ENCODE data around the gene CELA3B. TPM values are rescaled to one million over a fixed set of nuclear protein-coding genes. Genes with fewer than 3 reads are reported as not detected.

CELA3B gene
- polyA plus RNA-seq, 1 donor (not counting 4 experiments of a cell fraction or from before 2014, with no cell fraction given): not detected

GRCh38 chr1:21933397-21934248 lies 43.2 kb upstream of the CELA3B start:
- H3K79me2 ChIP-seq (ENCODE audit: control insufficient read depth, insufficient read depth, low read length): peaks cover 63% of the 10 kb centered on the region
- dilution Hi-C loops (cut with MboI; ENCODE audit: extremely low pct_ligation_motif_present, low sequenced_read_pairs): no loop called here
- peak; percentile 93 for FAIRE-seq
- no peaks in the 10 kb centered on the region for H3K27me3 ChIP-seq (ENCODE audit: control insufficient read depth, extremely low read depth, insufficient read depth, low read length)
- peaks cover 2 to 9% of the 10 kb centered on the region in 2 experiments for H3K36me3 ChIP-seq (ENCODE audit: control insufficient read depth in 2 of 2, extremely low read depth in 1 of 2, insufficient read depth in 2 of 2, low read length in 2 of 2)
- peak overlapping the region; percentile 68 for H3K9ac ChIP-seq (ENCODE audit: control insufficient read depth, extremely low read depth, insufficient read depth, low read length)
- no peak for DNase-seq (ENCODE audit: low read depth, low spot score)
- peak overlapping the region; percentile 47 for H2AFZ ChIP-seq (ENCODE audit: control insufficient read depth, low read length)
- H4K20me1 ChIP-seq (ENCODE audit: control insufficient read depth, extremely low read depth, insufficient read depth, low read length): peaks cover 4% of the 10 kb centered on the region
- H3K9me1 ChIP-seq (ENCODE audit: control insufficient read depth, extremely low read depth, insufficient read depth, low read length): peaks cover 2% of the 10 kb centered on the region
- peak overlapping the region; percentile 83 for H3K4me2 ChIP-seq (ENCODE audit: control insufficient read depth, extremely low read depth, insufficient read depth, low read depth, low read length)
- H3K27ac ChIP-seq (ENCODE audit: control insufficient read depth, insufficient read depth, low read length): peak overlapping the region; percentile 80
- no peak for TF ChIP-seq CTCF (optimal IDR thresholded peaks at IDR 0.05 in 1 of 3, IDR thresholded peaks at IDR 0.05 in 1 of 3, conservative IDR thresholded peaks at IDR 0.05 in 1 of 3; ENCODE audit: extremely low read depth in 1 of 3, insufficient read depth in 2 of 3, low read length in 3 of 3)
- TF ChIP-seq EZH2 (IDR thresholded peaks at IDR 0.05; ENCODE audit: low read length): no peak
- no peaks in the 10 kb centered on the region for H3K9me3 ChIP-seq (ENCODE audit: control insufficient read depth, low read depth, low read length)
- peaks cover 56% of the 10 kb centered on the region for H3K4me1 ChIP-seq (ENCODE audit: control insufficient read depth, extremely low read depth, insufficient read depth, low read length)
- H3K4me3 ChIP-seq (ENCODE audit: control insufficient read depth in 2 of 3, extremely low read depth in 1 of 3, insufficient read depth in 2 of 3, low read depth in 1 of 3, low read length in 3 of 3): peak overlapping the region; percentile 23 to 60 (median 53)

- peak overlapping the region; percentile 85 for H3K9ac ChIP-seq (ENCODE audit: control insufficient read depth, extremely low read depth, insufficient read depth, low read length)
- peaks cover 74% of the 10 kb centered on the region for H3K4me1 ChIP-seq (ENCODE audit: control insufficient read depth, extremely low read depth, insufficient read depth, low read length)
- H3K4me2 ChIP-seq (ENCODE audit: control insufficient read depth, extremely low read depth, insufficient read depth, low read depth, low read length): peak overlapping the region; percentile 89
- no peaks in the 10 kb centered on the region for H3K9me3 ChIP-seq (ENCODE audit: control insufficient read depth, low read depth, low read length)
- FAIRE-seq: no peak
- DNase-seq (ENCODE audit: low read depth, low spot score): no peak
- H3K27ac ChIP-seq (ENCODE audit: control insufficient read depth, insufficient read depth, low read length): peak overlapping the region; percentile 73
- peaks cover 4% of the 10 kb centered on the region for H4K20me1 ChIP-seq (ENCODE audit: control insufficient read depth, extremely low read depth, insufficient read depth, low read length)
- H3K79me2 ChIP-seq (ENCODE audit: control insufficient read depth, insufficient read depth, low read length): peaks cover 51% of the 10 kb centered on the region
- peaks cover 2% of the 10 kb centered on the region for H3K9me1 ChIP-seq (ENCODE audit: control insufficient read depth, extremely low read depth, insufficient read depth, low read length)
- TF ChIP-seq CTCF (optimal IDR thresholded peaks at IDR 0.05 in 1 of 3, IDR thresholded peaks at IDR 0.05 in 1 of 3, conservative IDR thresholded peaks at IDR 0.05 in 1 of 3; ENCODE audit: extremely low read depth in 1 of 3, insufficient read depth in 2 of 3, low read length in 3 of 3): no peak
- no peak for TF ChIP-seq EZH2 (IDR thresholded peaks at IDR 0.05; ENCODE audit: low read length)
- dilution Hi-C loops (cut with MboI; ENCODE audit: extremely low pct_ligation_motif_present, low sequenced_read_pairs): no loop called here
- H3K36me3 ChIP-seq (ENCODE audit: control insufficient read depth in 2 of 2, extremely low read depth in 1 of 2, insufficient read depth in 2 of 2, low read length in 2 of 2): peaks cover 2 to 4% of the 10 kb centered on the region in 2 experiments
- no peak overlapping the region for H2AFZ ChIP-seq (ENCODE audit: control insufficient read depth, low read length)
- no peaks in the 10 kb centered on the region for H3K27me3 ChIP-seq (ENCODE audit: control insufficient read depth, extremely low read depth, insufficient read depth, low read length)
- peak overlapping the region; percentile 66 to 74 (median 74) for H3K4me3 ChIP-seq (ENCODE audit: control insufficient read depth in 2 of 3, extremely low read depth in 1 of 3, insufficient read depth in 2 of 3, low read depth in 1 of 3, low read length in 3 of 3)
These were observed 41.4 kb upstream of the CELA3B start for GRCh38 chr1:21935393-21935804.
